Measurements from ENCODE around the gene SLC19A1.
"Not testable (repeated sequence)": the region's sequence is repeated elsewhere in the genome, so short reads cannot be mapped to it uniquely, and the experiment has no call there.

SLC19A1 gene

DNA sequence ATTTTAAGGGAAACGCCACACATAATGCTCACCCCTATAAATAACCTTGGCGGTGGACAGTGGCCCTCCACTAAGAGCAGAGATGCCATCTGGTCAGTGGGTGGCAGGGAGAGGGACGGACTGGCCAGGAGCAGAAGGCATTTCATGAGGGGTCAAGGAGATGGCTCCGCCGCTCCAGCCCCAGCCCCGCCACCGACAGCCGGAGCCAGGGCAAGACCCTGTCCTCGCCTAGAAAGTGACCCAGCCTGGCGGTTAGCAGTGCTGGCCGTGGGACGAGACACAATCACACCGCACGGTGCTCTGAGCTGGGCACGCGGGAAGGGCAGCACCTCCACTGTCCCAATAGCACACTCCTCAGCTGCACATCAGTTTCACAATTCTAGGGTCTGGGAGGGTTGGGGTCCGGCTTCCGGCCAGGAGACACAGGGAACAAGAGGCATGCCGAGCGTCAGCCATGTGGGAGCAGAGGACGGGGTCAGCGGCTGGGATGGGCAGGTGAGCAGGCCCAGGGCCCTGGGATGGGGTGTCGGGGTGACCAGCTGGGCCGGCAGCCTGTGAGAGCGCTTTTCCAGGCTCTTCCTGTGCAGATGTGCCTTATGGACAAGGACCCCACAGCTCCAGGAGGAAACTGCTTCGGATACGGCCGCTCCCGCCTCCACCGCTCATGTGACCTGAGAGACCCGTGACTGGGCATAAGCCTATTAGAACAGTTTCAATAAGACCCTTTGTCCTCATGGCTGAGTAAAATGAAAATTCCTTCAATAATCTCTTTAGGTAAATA lies 5.7 kb downstream of the SLC19A1 start:
- Mint-ChIP-seq H3K4me1 (peaks cover 51% of the 10 kb centered on the region), H3K27ac (no peak overlapping the region), H3K36me3 (peaks cover 16% of the 10 kb centered on the region), H3K9me3 (no peaks in the 10 kb centered on the region), H3K4me3 (no peak overlapping the region), H3K27me3 (no peaks in the 10 kb centered on the region)
- ATAC-seq, result no peak

DNA sequence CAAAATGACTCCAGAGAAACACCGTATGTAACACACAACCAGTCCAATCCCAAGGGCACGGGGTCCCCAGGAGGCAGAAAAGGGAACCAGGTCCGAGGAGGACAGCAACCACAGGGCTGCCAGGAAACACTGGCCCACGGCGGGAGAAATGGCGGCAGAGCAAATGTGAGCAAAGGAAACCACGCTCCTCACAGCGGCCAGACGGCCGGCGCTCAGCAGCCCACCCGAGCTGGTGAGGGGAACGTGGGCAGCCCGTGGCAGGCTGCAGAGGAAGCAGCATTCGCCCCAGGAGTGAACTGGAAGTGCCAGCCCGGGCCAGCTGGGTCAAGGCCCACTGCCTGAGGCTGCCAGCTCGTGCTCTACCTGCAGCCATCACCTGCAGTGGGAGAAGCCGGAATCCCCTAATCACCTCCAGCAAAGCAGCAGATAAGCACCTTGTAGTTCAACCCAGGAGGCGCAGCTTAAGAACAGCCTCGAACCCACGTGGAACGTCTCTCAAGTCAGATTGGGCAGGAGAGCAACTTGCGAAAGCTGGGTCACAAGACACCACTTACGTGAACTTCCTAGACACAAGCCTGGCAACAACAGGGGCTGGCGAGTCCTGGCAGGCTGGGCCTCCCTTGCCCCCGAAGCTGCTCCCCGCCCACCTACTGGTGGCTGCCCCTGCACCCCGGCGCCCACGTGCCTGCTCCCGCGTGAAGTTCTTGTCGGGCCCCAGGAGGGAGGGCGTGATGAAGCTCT lies 6.7 kb downstream of the SLC19A1 start:
- Mint-ChIP-seq H3K4me3 (no peak overlapping the region), H3K4me1 (peaks cover 41% of the 10 kb centered on the region), H3K36me3 (peaks cover 19% of the 10 kb centered on the region), H3K27me3 (no peaks in the 10 kb centered on the region), H3K27ac (peak overlapping the region; percentile 3), H3K9me3 (no peaks in the 10 kb centered on the region)
- no peak for ATAC-seq

- Mint-ChIP-seq H3K27ac (peak overlapping the region; percentile 3), H3K4me3 (no peak overlapping the region)
- ATAC-seq, result no peak
These were observed 7.5 kb downstream of the SLC19A1 start for GRCh38 chr21:45534636-45535331.

DNA sequence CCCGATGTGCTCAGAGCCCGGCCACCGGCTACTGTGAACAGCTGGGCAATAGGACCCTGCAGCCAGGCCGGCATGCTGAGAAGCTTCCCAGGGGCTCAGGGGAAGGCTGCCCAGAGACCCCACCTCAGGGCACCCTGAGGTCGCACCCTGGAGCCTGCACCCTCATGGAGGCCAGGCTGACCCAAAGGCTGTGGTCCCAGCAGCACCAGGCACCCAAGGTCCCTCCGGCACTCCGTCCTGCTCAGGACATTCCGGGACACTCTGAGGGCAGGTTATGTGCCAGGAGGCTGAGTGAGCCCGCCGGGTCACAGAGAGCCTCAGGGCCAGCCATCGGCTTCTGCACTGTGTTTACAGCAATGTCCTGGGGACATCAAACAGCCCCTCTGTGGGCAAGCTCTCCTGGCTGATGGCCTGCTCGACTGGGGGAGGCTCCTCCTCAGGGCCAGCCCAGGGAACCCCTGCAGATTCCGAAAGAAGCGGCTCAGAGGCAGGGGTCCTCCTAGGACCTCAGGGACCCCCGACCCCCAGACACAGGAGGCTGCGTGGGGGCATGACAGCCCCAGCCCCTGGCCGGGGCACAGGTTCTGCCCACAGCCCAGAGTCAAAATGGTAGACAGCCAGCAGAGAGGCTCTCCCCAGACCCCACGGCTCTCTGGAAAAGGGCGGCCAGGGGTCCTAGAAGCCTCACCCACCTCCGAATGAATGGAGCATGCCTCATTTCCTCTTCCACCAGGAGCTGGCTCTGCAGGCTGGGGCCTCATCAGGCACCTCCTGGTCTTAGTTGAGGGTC lies 8.2 kb downstream of the SLC19A1 start:
- Mint-ChIP-seq H3K27ac (peak overlapping the region; percentile 3), H3K4me1 (peaks cover 33% of the 10 kb centered on the region), H3K4me3 (no peak overlapping the region), H3K36me3 (peaks cover 19% of the 10 kb centered on the region), H3K9me3 (no peaks in the 10 kb centered on the region), H3K27me3 (no peaks in the 10 kb centered on the region)
- ATAC-seq, result no peak

More at GRCh38 chr21:45534636-45535331, 7.5 kb downstream of the SLC19A1 start:
- H3K27me3 Mint-ChIP-seq, result no peaks in the 10 kb centered on the region
- H3K4me1 Mint-ChIP-seq, result peaks cover 34% of the 10 kb centered on the region
- peaks cover 19% of the 10 kb centered on the region for H3K36me3 Mint-ChIP-seq
- no peaks in the 10 kb centered on the region for H3K9me3 Mint-ChIP-seq

GRCh38 chr21:45533361-45533845 lies 8.8 kb downstream of the SLC19A1 start:
- no peak for ATAC-seq
- Mint-ChIP-seq H3K27me3 (no peaks in the 10 kb centered on the region), H3K36me3 (peaks cover 20% of the 10 kb centered on the region), H3K27ac (peak overlapping the region; percentile 78), H3K4me3 (no peak overlapping the region), H3K4me1 (peaks cover 33% of the 10 kb centered on the region), H3K9me3 (no peaks in the 10 kb centered on the region)

GRCh38 chr21:45532826-45533360 lies 9.3 kb downstream of the SLC19A1 start:
- H3K9me3 Mint-ChIP-seq, result no peaks in the 10 kb centered on the region
- peak overlapping the region; percentile 32 for H3K4me3 Mint-ChIP-seq
- peak overlapping the region; percentile 78 for H3K27ac Mint-ChIP-seq
- no peaks in the 10 kb centered on the region for H3K27me3 Mint-ChIP-seq
- ATAC-seq, result no peak
- H3K36me3 Mint-ChIP-seq, result peaks cover 25% of the 10 kb centered on the region
- H3K4me1 Mint-ChIP-seq, result peaks cover 33% of the 10 kb centered on the region

GRCh38 chr21:45531393-45532215 lies 10.6 kb downstream of the SLC19A1 start:
- H3K27me3 Mint-ChIP-seq, result no peaks in the 10 kb centered on the region
- H3K27ac Mint-ChIP-seq, result no peak overlapping the region
- H3K9me3 Mint-ChIP-seq, result no peaks in the 10 kb centered on the region
- no peak overlapping the region for H3K4me3 Mint-ChIP-seq
- peaks cover 33% of the 10 kb centered on the region for H3K4me1 Mint-ChIP-seq
- peaks cover 35% of the 10 kb centered on the region for H3K36me3 Mint-ChIP-seq
- no peak for ATAC-seq

DNA sequence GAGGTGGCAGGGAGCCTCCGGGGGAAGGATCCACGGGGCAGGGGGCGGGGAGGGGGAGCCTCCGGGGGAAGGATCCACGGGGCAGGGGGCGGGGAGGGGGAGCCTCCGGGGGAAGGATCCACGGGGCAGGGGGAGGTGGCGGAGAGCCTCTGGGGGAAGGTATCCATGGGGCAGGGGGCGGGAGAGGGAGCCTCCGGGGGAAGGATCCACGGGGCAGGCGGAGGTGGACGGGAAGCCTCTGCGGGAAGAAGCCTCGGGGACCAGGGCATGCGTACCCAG lies 11.2 kb downstream of the SLC19A1 start:
- Mint-ChIP-seq H3K36me3 (peaks cover 33% of the 10 kb centered on the region), H3K4me1 (peaks cover 33% of the 10 kb centered on the region)
- H3K4me3 Mint-ChIP-seq, H3K27ac Mint-ChIP-seq, H3K27me3 Mint-ChIP-seq, H3K9me3 Mint-ChIP-seq, ATAC-seq: not testable (repeated sequence)

DNA sequence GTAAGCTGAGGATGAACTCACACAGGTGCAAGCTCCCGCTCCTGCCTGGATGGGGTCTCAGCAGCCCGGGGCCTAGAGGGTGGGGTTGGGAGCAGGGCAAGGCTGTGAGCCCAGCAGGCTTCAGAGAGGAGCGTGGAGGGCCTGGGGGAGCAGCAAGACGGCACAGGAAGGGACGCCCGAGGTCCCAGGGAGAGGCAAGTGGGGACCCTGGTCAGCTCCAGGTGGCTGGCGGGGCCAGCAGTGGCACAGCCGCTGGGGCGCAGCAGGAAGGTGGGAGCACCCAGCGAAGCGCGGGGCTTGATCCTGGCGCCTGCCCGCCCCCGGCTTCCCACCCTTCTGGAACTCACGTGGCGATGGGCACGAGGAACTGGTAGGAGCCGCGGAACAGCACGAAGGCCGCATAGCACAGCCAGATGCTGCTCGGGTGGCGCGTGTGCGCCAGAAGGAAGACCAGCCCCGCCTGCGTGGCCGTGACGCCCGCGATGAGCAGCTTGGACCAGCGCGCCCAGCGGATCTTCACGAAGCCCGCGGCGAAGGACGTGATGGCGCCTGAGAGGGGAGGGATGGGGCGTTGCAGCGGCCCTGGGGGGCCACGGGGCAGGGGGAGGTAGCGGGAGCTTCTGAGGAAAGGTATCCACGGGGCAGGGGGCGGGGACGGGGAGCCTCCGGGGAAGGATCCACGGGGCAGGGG lies 11.7 kb downstream of the SLC19A1 start:
- Mint-ChIP-seq H3K27ac (no peak overlapping the region), H3K4me3 (no peak overlapping the region), H3K36me3 (peaks cover 36% of the 10 kb centered on the region), H3K27me3 (no peaks in the 10 kb centered on the region), H3K4me1 (peaks cover 33% of the 10 kb centered on the region), H3K9me3 (no peaks in the 10 kb centered on the region)
- ATAC-seq, result no peak

DNA sequence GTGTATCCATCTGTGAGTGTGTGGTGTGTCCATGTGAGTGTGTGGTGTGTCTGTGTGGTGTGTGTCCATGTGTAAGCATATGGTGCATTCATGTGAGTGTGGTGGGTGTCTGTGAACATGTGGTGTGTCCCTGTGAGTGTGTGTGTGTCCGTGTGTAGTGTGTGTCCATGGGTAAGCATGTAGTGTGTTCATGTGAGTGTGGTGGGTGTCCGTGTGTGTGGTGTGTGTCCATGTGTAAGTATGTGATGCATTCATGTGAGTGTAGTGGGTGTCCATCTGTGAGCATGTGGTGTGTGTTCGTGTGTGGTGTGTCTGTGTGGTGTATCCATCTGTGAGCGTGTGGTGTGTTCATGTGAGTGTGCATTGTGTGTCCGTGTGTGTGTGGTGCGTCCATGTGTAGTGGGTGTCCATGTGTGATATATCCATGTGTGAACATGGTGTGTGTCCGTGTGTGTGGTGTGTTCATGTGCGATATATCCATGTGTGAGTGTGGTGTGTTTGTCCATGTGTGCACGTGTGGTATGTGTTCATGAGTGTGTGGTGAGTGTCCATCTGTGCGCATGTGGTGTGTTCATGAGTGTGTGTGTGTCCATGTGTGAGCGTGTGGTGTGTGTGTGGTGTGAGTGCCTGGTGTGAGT lies 12.3 kb downstream of the SLC19A1 start:
- Mint-ChIP-seq H3K27ac (no peak overlapping the region), H3K27me3 (no peaks in the 10 kb centered on the region), H3K36me3 (peaks cover 37% of the 10 kb centered on the region)

GRCh38 chr21:45528981-45529784 lies 13.1 kb downstream of the SLC19A1 start:
- Mint-ChIP-seq H3K4me3 (no peak overlapping the region), H3K9me3 (no peaks in the 10 kb centered on the region)
- no peak for ATAC-seq

More for the DNA sequence above, 12.3 kb downstream of the SLC19A1 start:
- peaks cover 27% of the 10 kb centered on the region for H3K4me1 Mint-ChIP-seq
- ATAC-seq, result no peak
- no peak overlapping the region for H3K4me3 Mint-ChIP-seq
- H3K9me3 Mint-ChIP-seq, result no peaks in the 10 kb centered on the region

DNA sequence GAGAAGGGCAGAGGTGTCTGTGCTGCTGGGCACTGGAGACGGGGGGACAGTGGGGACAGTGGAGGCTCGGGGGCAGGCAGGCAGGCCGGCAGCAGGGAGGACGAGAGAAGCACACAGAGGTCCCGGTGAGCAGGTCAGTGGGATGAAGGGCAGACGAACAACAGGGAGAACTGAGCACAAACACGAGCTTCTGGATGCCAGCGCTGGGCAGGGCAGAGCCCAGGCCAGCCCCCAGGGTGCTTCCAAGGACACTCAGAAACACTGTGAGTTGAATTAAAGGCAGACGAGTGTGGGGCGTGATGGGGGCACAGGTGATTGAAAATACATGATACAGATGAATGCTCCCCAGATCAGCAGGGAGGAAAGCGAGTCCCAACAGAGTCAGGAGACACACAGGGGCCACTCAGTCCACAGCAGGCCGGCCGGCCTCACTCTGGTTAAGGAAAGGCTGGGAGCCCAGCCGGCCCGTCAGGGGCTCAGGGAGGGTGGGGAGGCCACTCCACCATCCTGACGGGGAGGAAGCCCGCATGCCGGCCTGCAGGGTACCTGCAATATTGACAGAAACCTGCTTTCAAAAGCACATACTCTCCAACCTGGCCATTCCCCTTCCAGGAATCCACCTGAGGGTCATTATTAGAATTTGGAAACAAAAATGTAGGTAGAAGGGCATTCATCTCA lies 14.1 kb downstream of the SLC19A1 start:
- H3K4me1 Mint-ChIP-seq, result peaks cover 11% of the 10 kb centered on the region
- peaks cover 40% of the 10 kb centered on the region for H3K36me3 Mint-ChIP-seq
- no peak for ATAC-seq
- no peaks in the 10 kb centered on the region for H3K9me3 Mint-ChIP-seq
- no peaks in the 10 kb centered on the region for H3K27me3 Mint-ChIP-seq
- H3K27ac Mint-ChIP-seq, result no peak overlapping the region
- H3K4me3 Mint-ChIP-seq, result no peak overlapping the region

More at GRCh38 chr21:45528981-45529784, 13.1 kb downstream of the SLC19A1 start:
- H3K27ac Mint-ChIP-seq, result no peak overlapping the region
- no peaks in the 10 kb centered on the region for H3K27me3 Mint-ChIP-seq
- H3K36me3 Mint-ChIP-seq, result peaks cover 37% of the 10 kb centered on the region
- peaks cover 21% of the 10 kb centered on the region for H3K4me1 Mint-ChIP-seq

All from stimulated activated memory B cell treated with anti-CD40 and anti-IgM and Interleukin-4, amounts not matched to agents 10 μg/mL and 1 μg/mL and 100 μg/mL, for 72 hours (primary cell).